CD4-positive, alpha-beta T cell treated with Interleukin-10 for 1 hour (primary cell): Measurements from ENCODE around the gene DIS3L2.

Source experiments
- DNase-seq: peaks from one replicate; pipeline ENCODE4 v3.0.0-alpha.2; 2020

Gene DIS3L2

GRCh38 chr2:232238108-232238507, 276.6 kb downstream of the DIS3L2 start:
- no peak for DNase-seq

- DNase-seq, result no peak
These were observed 277.1 kb downstream of the DIS3L2 start for GRCh38 chr2:232238596-232238995.

GRCh38 chr2:232239951-232240681, 278.6 kb downstream of the DIS3L2 start:
- no peak for DNase-seq

DNA sequence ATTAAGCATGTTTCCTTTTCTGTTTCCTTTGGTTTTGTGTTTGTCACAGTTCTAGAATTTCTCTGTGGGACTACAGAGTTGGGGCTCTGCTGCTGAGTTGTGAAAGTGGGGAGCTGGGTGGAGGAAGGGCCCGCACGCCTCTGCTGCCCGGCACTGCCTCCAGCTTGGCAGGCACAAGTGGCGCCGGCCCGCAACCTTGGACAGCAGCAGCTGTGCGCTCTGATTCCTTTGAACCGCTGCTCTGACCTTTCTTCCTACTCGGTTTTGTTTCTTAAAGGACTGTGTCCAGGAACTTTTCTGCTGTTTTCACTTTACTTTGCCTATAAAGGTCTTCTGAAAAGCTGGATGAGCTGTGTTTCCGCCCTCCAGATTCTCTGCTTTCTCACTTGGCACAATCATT, 279.4 kb downstream of the DIS3L2 start:
- DNase-seq, result no peak

- DNase-seq, result no peak
These were observed 280.8 kb downstream of the DIS3L2 start for GRCh38 chr2:232242316-232242715.

DNA sequence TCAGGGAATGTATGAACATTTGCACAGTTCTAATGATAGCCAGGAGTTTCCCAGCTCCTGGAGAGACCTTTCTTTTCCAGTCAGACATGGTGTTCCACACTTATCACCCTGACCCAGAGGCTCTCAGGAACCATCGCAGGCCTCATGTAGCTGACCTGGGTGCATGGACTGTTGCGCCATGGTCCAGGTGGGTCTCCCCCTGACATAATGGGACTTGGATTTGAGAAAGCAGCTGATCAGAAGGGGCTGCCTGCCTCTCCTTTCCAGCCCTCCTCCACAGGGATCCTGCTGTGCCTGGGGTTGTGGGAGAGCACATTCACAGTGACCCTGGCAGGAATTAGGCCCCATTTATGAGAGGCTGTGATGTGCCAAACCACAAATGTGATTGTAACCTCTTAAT, 283.6 kb downstream of the DIS3L2 start:
- no peak for DNase-seq

- DNase-seq, result no peak
These were observed 284.7 kb downstream of the DIS3L2 start for GRCh38 chr2:232246245-232246644.

DNA sequence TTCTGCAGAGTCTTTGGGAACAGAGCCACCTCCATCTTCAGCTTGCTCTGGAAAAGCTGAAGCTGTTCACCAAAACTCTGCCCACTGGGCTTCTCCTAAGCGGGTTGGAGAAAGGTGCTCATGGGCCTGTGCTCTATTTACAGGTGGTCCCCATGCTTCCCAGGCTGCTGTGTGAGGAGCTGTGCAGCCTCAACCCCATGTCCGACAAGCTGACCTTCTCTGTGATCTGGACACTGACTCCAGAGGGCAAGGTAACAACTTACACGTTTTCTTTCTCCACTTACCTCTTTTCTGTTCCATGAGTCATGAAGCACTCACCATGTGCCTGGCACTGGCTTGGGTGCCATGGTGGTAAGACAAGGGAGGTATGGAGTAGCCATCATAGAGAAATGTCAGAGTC, 287.6 kb downstream of the DIS3L2 start:
- DNase-seq, result no peak

- no peak for DNase-seq
These were observed 289.0 kb downstream of the DIS3L2 start for GRCh38 chr2:232250246-232251175.

- DNase-seq, result no peak
These were observed 293.5 kb downstream of the DIS3L2 start for GRCh38 chr2:232255033-232255432.

DNA sequence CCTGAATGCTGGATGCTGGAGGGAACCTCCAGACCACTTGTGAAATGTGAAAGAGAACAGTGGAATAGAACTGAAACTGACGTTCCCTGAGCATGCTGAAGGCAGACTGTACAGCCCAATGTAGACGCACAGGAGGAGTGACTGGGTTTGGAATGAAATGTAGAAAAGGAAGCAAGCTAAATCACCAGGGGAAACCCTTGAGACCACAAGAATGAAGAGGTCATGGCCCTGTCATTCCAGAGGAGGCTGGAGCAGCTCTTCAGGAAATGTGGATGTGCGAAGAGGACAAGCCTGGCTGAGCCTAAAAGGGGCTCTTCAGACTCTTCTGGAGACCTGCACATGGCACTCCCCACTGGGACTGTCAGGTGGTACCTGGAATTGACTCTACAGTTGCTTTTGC, 298.6 kb downstream of the DIS3L2 start:
- DNase-seq, result no peak

- DNase-seq, result no peak
These were observed 300.3 kb downstream of the DIS3L2 start for GRCh38 chr2:232261776-232262175.

DNA sequence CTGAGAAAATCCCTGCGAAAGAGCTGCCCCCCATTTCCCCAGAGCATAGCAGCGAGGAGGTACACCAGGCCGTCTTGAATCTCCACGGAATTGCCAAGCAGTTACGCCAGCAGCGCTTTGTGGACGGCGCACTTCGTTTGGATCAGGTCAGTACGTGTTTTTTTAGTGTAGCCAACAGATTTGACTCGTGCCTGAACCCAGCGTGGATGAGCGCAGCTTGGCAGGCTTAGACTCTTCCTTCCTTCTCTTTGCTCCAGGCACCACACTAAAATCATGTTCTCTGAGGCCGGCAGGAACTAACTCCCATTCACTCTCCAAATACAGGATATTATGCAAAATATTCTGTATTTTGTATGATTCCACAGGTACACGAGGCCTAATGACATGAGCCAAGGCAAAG, 301.8 kb downstream of the DIS3L2 start:
- DNase-seq, result no peak

- no peak for DNase-seq
These were observed 302.6 kb downstream of the DIS3L2 start for GRCh38 chr2:232264081-232264480.

DNA sequence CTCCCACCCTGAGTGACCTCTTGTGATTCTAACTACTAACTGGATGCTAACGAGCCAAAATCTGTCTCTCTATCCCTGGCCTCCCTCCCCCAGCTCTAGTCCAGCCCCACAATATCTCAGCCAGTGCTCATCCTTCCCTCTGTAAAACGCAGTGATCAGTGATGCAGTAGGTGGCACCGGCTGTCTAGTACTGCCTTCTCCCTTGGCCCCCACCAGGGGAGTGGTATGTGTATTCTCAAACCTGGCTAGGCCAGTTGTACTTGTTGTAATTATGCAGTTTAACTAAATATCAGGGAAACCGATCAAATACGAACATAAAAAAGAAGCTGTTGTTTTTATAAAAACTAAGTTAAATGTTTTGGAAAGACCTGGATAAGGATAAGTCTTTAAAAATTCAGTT, 303.8 kb downstream of the DIS3L2 start:
- no peak for DNase-seq

DNA sequence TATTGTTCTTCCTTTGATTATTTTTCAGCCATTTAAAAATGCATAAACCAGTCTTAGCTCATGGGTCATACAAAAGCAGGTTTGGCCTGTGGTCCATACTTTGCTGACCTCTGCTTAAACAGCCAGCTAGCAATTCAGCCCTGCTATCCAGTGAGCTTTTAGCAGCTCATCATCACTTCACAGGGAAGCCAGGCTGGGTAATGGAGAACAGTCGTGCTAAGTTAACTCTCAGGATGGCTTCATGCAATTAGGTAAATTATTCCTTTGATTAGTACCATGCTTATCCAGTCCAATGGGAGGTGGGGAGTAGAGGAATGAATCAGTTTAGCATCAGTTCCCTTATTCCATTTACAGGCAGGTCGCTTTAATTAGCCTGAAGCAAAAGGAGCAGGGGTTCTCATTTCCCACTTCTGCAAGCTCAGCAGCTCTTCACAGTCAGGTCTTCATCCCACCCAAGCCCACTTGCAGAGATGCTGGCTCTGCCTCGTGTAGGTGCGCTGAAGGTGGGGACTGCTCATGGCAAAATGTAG, 307.2 kb downstream of the DIS3L2 start:
- no peak for DNase-seq

DNA sequence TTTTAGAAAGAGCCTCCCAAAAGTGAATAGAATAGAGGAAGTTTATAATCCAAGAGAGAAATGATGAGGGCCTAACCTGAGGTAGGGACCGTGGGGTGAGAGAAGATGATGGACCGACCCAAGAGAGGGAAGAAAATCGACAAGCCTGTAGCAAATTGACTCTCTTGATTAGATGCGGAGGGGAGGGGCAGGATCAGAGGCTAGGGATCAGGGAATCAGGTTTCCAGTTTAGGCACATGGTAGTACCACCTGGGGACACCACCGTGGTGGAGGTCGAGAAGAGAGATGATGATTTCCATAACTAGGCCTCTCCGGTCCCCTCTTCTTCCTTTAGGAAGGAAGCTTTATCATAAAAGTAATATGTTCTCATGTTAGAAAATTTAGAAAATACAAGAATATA, 308.4 kb downstream of the DIS3L2 start:
- no peak for DNase-seq

GRCh38 chr2:232273903-232274643, 312.6 kb downstream of the DIS3L2 start:
- no peak for DNase-seq

DNA sequence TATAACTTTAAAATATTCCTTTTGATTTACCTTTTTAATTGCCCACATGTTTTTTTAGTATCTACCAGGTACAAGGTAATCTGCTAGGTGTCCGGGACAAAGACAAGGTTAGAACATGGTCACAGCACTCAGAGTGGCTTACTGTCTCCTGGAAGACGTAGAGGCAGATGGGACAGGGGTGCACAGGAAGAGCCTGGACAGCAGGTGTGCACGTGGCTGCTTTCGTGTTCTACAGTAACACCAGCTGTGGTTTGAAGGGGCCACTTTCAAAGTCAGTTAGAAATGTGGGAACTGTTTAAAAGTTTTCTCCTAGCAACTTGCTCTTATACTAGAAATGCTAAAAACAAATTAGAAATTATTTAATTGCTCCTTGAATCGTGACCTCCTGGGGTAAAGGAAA, 314.2 kb downstream of the DIS3L2 start:
- no peak for DNase-seq

- no peak for DNase-seq
These were observed 314.7 kb downstream of the DIS3L2 start for GRCh38 chr2:232276084-232276732.

- no peak for DNase-seq
These were observed 315.3 kb downstream of the DIS3L2 start for GRCh38 chr2:232276733-232277313.

- no peak for DNase-seq
These were observed 317.0 kb downstream of the DIS3L2 start for GRCh38 chr2:232278534-232278933.
